ENCODE results near the gene FILIP1L.

GRCh38 chr3:100075196-100075595, 39.1 kb downstream of the FILIP1L start:
- TF ChIP-seq EZH2phosphoT487 (IDR thresholded peaks at IDR 0.05; ENCODE audit: borderline replicate concordance, low read depth) (no peak), CTCF (IDR thresholded peaks at IDR 0.05) (no peak), GATA2 (CRISPR knock-in tag; IDR thresholded peaks at IDR 0.05) (no peak), GABPA (IDR thresholded peaks at IDR 0.05; ENCODE audit: low read depth) (no peak), REST (IDR thresholded peaks at IDR 0.05; ENCODE audit: low read depth, low read length) (no peak), EP300 (IDR thresholded peaks at IDR 0.05; ENCODE audit: borderline replicate concordance in 1 of 2, low read depth in 1 of 2, low read length in 1 of 2) (no peak), MXI1 (IDR thresholded peaks at IDR 0.05; ENCODE audit: low read depth, low read length) (no peak), TAF1 (IDR thresholded peaks at IDR 0.05; ENCODE audit: borderline replicate concordance, low read depth, low read length) (no peak), POLR2AphosphoS5 (IDR thresholded peaks at IDR 0.05; ENCODE audit: low read depth, low read length) (no peak)

All from SK-N-SH (cell line).